ENCODE data around the gene CHL1. TPM values are rescaled to one million over a fixed set of nuclear protein-coding genes. Genes with fewer than 3 reads are reported as not detected.

CHL1 gene
- total and polyA plus RNA-seq, 3 donors from 2014 or later, result 9.0 to 15.4 (median 9.1) TPM

- WGBS, 2 donors, result 72 to 74% methylated on average over 8 of the region's 8 CpGs
- no peak for DNase-seq
- Histone ChIP-seq H3K27me3 (no peaks in the 10 kb centered on the region), H3K9me3 (no peaks in the 10 kb centered on the region), H3K4me1 (no peaks in the 10 kb centered on the region), H3K27ac (no peak overlapping the region), H3K36me3 (ENCODE audit: low read depth, missing control alignments) (no peaks in the 10 kb centered on the region), H3K4me3 (no peak overlapping the region)
- intact Hi-C loops (cut with DNase I; ENCODE audit: low total_unique reads), result no loop called here
- TF ChIP-seq CTCF (IDR thresholded peaks at IDR 0.05) (no peak), POLR2A (IDR thresholded peaks at IDR 0.05) (no peak)
Measured at GRCh38 chr3:355622-356021, 159.1 kb downstream of the CHL1 start.

GRCh38 chr3:356952-357351 is 160.4 kb downstream of the CHL1 start:
- no peaks in the 10 kb centered on the region for H3K36me3 ChIP-seq (ENCODE audit: low read depth, missing control alignments)
- H3K4me1 ChIP-seq, result no peaks in the 10 kb centered on the region
- no peak overlapping the region for H3K4me3 ChIP-seq
- H3K27me3 ChIP-seq, result no peaks in the 10 kb centered on the region
- DNase-seq, result no peak
- no peaks in the 10 kb centered on the region for H3K9me3 ChIP-seq
- intact Hi-C loops (cut with DNase I; ENCODE audit: low total_unique reads), result no loop called here
- 37 to 51% methylated on average over 4 of the region's 4 CpGs for WGBS, 2 donors
- TF ChIP-seq POLR2A (IDR thresholded peaks at IDR 0.05) (no peak), CTCF (IDR thresholded peaks at IDR 0.05) (no peak)
- H3K27ac ChIP-seq, result no peak overlapping the region

GRCh38 chr3:359672-360071 is 163.1 kb downstream of the CHL1 start:
- no peaks in the 10 kb centered on the region for H3K9me3 ChIP-seq
- intact Hi-C loops (cut with DNase I; ENCODE audit: low total_unique reads), result no loop called here
- H3K36me3 ChIP-seq (ENCODE audit: low read depth, missing control alignments), result no peaks in the 10 kb centered on the region
- H3K27me3 ChIP-seq, result no peaks in the 10 kb centered on the region
- H3K27ac ChIP-seq, result no peak overlapping the region
- WGBS, 2 donors, result 44 to 59% methylated on average over 3 of the region's 3 CpGs
- no peak for TF ChIP-seq CTCF (IDR thresholded peaks at IDR 0.05)
- no peak for TF ChIP-seq POLR2A (IDR thresholded peaks at IDR 0.05)
- no peaks in the 10 kb centered on the region for H3K4me1 ChIP-seq
- no peak overlapping the region for H3K4me3 ChIP-seq
- no peak for DNase-seq

- intact Hi-C loops (cut with DNase I; ENCODE audit: low total_unique reads), result no loop called here
- H3K36me3 ChIP-seq (ENCODE audit: low read depth, missing control alignments), result no peaks in the 10 kb centered on the region
- no peak overlapping the region for H3K27ac ChIP-seq
- no peak overlapping the region for H3K4me3 ChIP-seq
- DNase-seq, result no peak
- WGBS, 2 donors, result 92 to 96% methylated on average over 6 of the region's 6 CpGs
- H3K9me3 ChIP-seq, result no peaks in the 10 kb centered on the region
- H3K27me3 ChIP-seq, result no peaks in the 10 kb centered on the region
- H3K4me1 ChIP-seq, result no peaks in the 10 kb centered on the region
- TF ChIP-seq POLR2A (IDR thresholded peaks at IDR 0.05), result no peak
- no peak for TF ChIP-seq CTCF (IDR thresholded peaks at IDR 0.05)
Measured at GRCh38 chr3:362681-363338, 166.2 kb downstream of the CHL1 start.

- Histone ChIP-seq H3K27me3 (no peaks in the 10 kb centered on the region), H3K9me3 (no peaks in the 10 kb centered on the region), H3K36me3 (ENCODE audit: low read depth, missing control alignments) (no peaks in the 10 kb centered on the region), H3K4me1 (no peaks in the 10 kb centered on the region), H3K4me3 (no peak overlapping the region), H3K27ac (no peak overlapping the region)
- DNase-seq, result no peak
- WGBS, 2 donors, result 84 to 87% methylated on average over 4 of the region's 4 CpGs
- intact Hi-C loops (cut with DNase I; ENCODE audit: low total_unique reads), result no loop called here
- TF ChIP-seq POLR2A (IDR thresholded peaks at IDR 0.05), result no peak
- TF ChIP-seq CTCF (IDR thresholded peaks at IDR 0.05), result no peak
Measured at GRCh38 chr3:364287-364686, 167.7 kb downstream of the CHL1 start.
